Measurements from ENCODE around the gene PAXIP1. TPM values are rescaled to one million over a fixed set of nuclear protein-coding genes. Genes with fewer than 3 reads are reported as not detected.

Gene PAXIP1
- total RNA-seq, 1 experiment from 2014 or later: 32.1 TPM

DNA sequence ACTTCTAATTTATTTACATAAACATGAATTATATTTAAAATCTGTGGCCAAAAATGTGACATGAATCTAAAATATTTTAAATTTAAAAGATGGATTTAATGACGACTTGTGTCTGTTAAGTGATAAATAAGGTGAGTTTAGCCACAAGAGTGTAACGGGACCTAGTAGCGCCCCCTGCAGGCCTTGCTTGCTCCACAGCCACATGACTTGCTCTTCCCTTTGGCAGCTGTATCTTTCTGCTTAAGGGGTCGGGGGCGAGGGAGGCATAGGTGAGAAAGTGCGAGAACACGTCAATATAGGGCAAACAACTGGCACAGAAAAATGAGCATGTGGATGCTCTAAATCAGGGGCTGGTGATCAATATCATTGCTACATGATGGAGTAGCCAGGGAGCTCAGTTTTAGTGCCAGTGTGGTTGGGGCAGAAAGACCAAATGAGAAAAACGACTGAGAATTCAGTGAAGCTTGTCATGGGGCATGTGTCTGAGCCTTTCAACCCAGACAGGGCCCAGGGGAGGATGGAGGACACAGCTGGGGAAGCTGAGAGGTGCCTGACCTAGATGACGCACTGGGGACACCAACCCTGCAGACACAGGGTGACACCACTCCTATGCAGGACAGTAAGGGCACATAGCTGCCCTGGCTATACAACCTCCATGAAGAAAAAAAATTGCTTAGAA, 49.8 kb downstream of the PAXIP1 start:
- Histone ChIP-seq H3K36me3 (ENCODE audit: insufficient read depth, low read length, poor library complexity, severe bottlenecking) (peaks cover 67% of the 10 kb centered on the region), H3K27ac (ENCODE audit: low read depth, low read length, poor library complexity, severe bottlenecking) (no peak overlapping the region), H3K4me1 (ENCODE audit: insufficient read depth, low read length, poor library complexity, severe bottlenecking) (no peaks in the 10 kb centered on the region), H3K27me3 (replicated peaks; ENCODE audit: insufficient read depth, low read depth, low read length, poor library complexity) (no peaks in the 10 kb centered on the region), H3K9me3 (ENCODE audit: low read depth, low read length, poor library complexity, severe bottlenecking) (no peaks in the 10 kb centered on the region), H3K4me3 (ENCODE audit: low read depth, low read length, poor library complexity, severe bottlenecking) (no peak overlapping the region)
- ChIA-PET POLR2A (ENCODE audit: low non-redundant PET) (no interaction called here), CTCF (interaction anchor here (0.6 to 1.0 kb wide), 4 partner anchors 20 to 738 kb away, joined by 3 to 12 read pairs (median 4); no protein-coding TSS in a partner anchor)
- DNase-seq (ENCODE audit: low spot score): peak; percentile 60
- intact Hi-C loops (cut with micrococcal nuclease; ENCODE audit: unreplicated experiment): no loop called here
- TF ChIP-seq, protein P1, sequence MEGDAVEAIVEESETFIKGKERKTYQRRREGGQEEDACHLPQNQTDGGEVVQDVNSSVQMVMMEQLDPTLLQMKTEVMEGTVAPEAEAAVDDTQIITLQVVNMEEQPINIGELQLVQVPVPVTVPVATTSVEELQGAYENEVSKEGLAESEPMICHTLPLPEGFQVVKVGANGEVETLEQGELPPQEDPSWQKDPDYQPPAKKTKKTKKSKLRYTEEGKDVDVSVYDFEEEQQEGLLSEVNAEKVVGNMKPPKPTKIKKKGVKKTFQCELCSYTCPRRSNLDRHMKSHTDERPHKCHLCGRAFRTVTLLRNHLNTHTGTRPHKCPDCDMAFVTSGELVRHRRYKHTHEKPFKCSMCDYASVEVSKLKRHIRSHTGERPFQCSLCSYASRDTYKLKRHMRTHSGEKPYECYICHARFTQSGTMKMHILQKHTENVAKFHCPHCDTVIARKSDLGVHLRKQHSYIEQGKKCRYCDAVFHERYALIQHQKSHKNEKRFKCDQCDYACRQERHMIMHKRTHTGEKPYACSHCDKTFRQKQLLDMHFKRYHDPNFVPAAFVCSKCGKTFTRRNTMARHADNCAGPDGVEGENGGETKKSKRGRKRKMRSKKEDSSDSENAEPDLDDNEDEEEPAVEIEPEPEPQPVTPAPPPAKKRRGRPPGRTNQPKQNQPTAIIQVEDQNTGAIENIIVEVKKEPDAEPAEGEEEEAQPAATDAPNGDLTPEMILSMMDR (conservative IDR thresholded peaks at IDR 0.05; ENCODE audit: low read depth, low read length): peak; percentile 82
- TF ChIP-seq EZH2 (IDR thresholded peaks at IDR 0.05; ENCODE audit: borderline replicate concordance, low read depth, low read length, poor library complexity, severe bottlenecking): no peak
- no TSS peak for BruUV-seq (replicated peaks)

DNA sequence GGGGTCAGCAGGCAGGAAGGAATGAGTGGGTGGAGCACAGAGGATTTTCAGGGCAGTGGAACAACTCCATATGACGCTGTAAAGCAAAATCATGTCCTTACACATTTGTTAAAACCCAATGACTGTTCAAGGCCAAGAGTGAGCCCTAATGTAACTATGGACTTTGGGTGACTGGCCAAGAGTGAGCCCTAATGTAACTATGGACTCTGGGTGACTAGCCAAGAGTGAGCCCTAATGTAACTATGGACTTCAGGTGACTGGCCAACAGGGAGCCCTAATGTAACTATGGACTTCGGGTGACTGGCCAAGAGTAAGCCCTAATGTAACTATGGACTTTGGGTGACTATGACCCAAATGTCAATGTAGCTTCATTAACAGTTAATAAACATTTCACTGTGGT, 52.0 kb downstream of the PAXIP1 start:
- Histone ChIP-seq H3K27ac (ENCODE audit: low read depth, low read length, poor library complexity, severe bottlenecking) (no peak overlapping the region), H3K4me1 (ENCODE audit: insufficient read depth, low read length, poor library complexity, severe bottlenecking) (no peaks in the 10 kb centered on the region), H3K36me3 (ENCODE audit: insufficient read depth, low read length, poor library complexity, severe bottlenecking) (peaks cover 81% of the 10 kb centered on the region), H3K9me3 (ENCODE audit: low read depth, low read length, poor library complexity, severe bottlenecking) (no peaks in the 10 kb centered on the region), H3K27me3 (replicated peaks; ENCODE audit: insufficient read depth, low read depth, low read length, poor library complexity) (no peaks in the 10 kb centered on the region), H3K4me3 (ENCODE audit: low read depth, low read length, poor library complexity, severe bottlenecking) (no peak overlapping the region)
- intact Hi-C loops (cut with micrococcal nuclease; ENCODE audit: unreplicated experiment): no loop called here
- POLR2A ChIA-PET (ENCODE audit: low non-redundant PET): no interaction called here
- BruUV-seq (replicated peaks): no TSS peak
- no peak for DNase-seq (ENCODE audit: low spot score)
- CTCF ChIA-PET: no interaction called here
- TF ChIP-seq EZH2 (IDR thresholded peaks at IDR 0.05; ENCODE audit: borderline replicate concordance, low read depth, low read length, poor library complexity, severe bottlenecking): no peak
- TF ChIP-seq, protein P1 (conservative IDR thresholded peaks at IDR 0.05; ENCODE audit: low read depth, low read length): no peak

DNA sequence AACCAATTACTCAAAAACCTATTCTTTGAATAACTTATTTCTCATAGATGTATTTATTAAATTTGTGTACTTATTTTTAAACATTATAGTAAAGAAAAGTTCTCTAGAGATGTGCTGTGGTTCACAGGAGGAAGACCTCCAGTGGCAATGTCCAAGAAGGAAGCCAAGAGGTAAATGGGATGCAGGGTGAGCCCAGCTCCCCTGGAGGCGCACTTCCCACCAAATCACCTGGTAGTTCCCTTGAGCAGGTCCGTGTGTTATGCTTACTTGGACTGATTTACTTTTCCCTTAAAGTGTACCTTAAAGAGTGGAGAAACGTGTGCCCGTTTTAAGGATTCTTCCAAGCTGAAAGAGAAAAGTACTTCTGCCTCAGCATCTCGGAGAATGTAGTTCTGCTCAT, 55.3 kb downstream of the PAXIP1 start:
- Histone ChIP-seq H3K4me1 (ENCODE audit: insufficient read depth, low read length, poor library complexity, severe bottlenecking) (no peaks in the 10 kb centered on the region), H3K27ac (ENCODE audit: low read depth, low read length, poor library complexity, severe bottlenecking) (no peak overlapping the region), H3K4me3 (ENCODE audit: low read depth, low read length, poor library complexity, severe bottlenecking) (no peak overlapping the region), H3K36me3 (ENCODE audit: insufficient read depth, low read length, poor library complexity, severe bottlenecking) (peaks cover 79% of the 10 kb centered on the region), H3K27me3 (replicated peaks; ENCODE audit: insufficient read depth, low read depth, low read length, poor library complexity) (no peaks in the 10 kb centered on the region), H3K9me3 (ENCODE audit: low read depth, low read length, poor library complexity, severe bottlenecking) (no peaks in the 10 kb centered on the region)
- TF ChIP-seq, protein P1 (conservative IDR thresholded peaks at IDR 0.05; ENCODE audit: low read depth, low read length): no peak
- no peak for TF ChIP-seq EZH2 (IDR thresholded peaks at IDR 0.05; ENCODE audit: borderline replicate concordance, low read depth, low read length, poor library complexity, severe bottlenecking)
- no TSS peak for BruUV-seq (replicated peaks)
- DNase-seq (ENCODE audit: low spot score): no peak
- intact Hi-C loops (cut with micrococcal nuclease; ENCODE audit: unreplicated experiment): no loop called here
- CTCF ChIA-PET: no interaction called here
- POLR2A ChIA-PET (ENCODE audit: low non-redundant PET): no interaction called here
